NB4 (cell line): Measurements from ENCODE around the gene PPP1R12B.
"Not testable (repeated sequence)": the region's sequence is repeated elsewhere in the genome, so short reads cannot be mapped to it uniquely, and the experiment has no call there.

Experiments
- DNase-seq: peaks from one replicate; pipeline ENCODE4 v3.0.0; 2010; ENCODE audit warnings: low read depth
- H3K4me3 ChIP-seq: one replicate; pipeline ENCODE4 v1.5.1; 2011; ENCODE audit warnings: mild to moderate bottlenecking, low read depth, low read length, moderate library complexity
- MYC ChIP-seq: IDR thresholded peaks from 2 replicates; pipeline ENCODE4 v1.6.1; 2011; ENCODE audit warnings: low read depth, low read length
- POLR2A ChIP-seq: IDR thresholded peaks from 2 replicates; pipeline ENCODE4 v1.6.1; 2011; ENCODE audit warnings: mild to moderate bottlenecking; ENCODE audit not compliant: insufficient read length; ENCODE audit errors: extremely low read depth
- TF ChIP-seq, protein P1 (sequence below): IDR thresholded peaks from one replicate; pipeline ENCODE4 v1.5.1; 2012; ENCODE audit warnings: low read depth, low read length
- TF ChIP-seq, protein P2 (sequence below): IDR thresholded peaks from 2 replicates; pipeline ENCODE4 v1.6.1; 2011; ENCODE audit warnings: low read depth, low read length

Gene PPP1R12B

DNA sequence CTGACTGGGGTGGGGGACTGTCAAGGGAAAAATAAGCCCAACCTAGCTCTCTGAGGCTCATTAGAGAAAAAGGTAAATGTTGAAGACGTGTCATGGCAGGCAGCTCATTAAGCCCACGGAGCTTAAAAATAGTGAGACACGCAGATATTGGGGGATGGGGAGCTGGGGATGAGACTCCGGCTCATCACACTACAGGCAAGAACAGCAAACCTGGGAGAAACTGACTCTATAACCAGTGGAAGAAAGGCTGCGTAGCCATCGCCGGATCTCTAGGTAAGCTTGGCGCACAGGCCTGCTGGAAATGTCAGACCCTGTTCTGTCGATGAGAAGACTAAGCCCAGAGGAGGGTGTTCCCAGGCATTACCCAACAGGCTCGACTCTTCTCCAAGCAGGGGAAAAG lies 283.7 kb downstream of the PPP1R12B start:
- no peak for DNase-seq
- TF ChIP-seq, protein P1, sequence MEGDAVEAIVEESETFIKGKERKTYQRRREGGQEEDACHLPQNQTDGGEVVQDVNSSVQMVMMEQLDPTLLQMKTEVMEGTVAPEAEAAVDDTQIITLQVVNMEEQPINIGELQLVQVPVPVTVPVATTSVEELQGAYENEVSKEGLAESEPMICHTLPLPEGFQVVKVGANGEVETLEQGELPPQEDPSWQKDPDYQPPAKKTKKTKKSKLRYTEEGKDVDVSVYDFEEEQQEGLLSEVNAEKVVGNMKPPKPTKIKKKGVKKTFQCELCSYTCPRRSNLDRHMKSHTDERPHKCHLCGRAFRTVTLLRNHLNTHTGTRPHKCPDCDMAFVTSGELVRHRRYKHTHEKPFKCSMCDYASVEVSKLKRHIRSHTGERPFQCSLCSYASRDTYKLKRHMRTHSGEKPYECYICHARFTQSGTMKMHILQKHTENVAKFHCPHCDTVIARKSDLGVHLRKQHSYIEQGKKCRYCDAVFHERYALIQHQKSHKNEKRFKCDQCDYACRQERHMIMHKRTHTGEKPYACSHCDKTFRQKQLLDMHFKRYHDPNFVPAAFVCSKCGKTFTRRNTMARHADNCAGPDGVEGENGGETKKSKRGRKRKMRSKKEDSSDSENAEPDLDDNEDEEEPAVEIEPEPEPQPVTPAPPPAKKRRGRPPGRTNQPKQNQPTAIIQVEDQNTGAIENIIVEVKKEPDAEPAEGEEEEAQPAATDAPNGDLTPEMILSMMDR = no peak
- TF ChIP-seq, protein P2, sequence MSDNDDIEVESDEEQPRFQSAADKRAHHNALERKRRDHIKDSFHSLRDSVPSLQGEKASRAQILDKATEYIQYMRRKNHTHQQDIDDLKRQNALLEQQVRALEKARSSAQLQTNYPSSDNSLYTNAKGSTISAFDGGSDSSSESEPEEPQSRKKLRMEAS = no peak
- TF ChIP-seq MYC = no peak
- no peak for TF ChIP-seq POLR2A
- H3K4me3 ChIP-seq = no peak overlapping the region

DNA sequence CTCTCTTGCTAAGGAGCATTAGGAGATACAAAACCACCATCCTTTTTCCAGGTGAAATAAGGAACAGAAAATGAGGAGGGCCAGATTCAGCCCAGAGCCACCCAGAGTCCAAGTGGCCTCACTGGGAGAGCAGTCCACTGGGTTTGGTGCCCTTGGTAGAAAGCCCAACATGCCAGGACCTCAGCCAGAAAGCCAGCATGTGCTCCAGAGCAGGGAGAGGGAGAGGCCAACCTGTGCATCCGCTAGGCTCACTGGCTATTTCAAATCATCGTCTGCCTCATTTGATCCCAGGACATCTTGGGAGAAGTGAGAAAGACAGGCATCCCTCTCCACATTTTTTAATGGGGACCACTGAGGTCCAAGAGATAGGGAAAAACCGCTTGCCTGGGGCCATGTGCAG lies 287.7 kb downstream of the PPP1R12B start:
- not testable (repeated sequence) for H3K4me3 ChIP-seq, DNase-seq

DNA sequence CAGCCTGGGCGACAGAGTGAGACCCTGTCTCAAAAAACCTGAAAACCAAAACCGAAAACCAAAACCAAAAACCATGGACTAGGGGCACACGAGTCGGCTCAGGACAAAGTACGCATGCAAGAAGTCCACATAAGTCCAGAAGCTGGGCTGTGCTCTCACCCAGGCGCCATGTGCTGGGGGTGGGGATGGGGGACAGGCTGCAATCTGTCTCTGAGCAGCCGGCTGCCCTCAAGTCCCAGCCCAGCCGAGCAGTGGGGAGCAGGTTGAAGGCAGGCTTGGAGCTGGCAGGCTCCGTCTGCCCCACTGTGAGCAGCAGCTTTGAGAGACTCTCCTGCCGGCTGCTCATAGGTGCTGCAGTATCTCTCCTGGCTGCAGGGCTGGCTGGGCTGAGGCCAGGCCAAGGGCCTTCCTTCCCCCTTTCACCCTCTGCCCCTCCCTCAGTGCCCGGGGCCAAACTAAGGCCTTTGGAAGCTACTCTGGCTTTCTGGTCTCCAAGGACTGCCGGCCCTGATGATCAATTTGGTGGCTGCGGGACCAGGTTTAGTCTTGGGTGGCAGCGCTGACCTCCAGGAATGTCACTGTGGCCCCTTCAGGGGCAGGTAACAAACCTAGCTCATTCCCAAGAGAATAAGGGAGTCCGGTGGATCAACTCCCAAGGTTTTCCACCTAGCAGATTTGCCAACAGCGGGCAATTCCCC lies 289.0 kb downstream of the PPP1R12B start:
- H3K4me3 ChIP-seq, DNase-seq: not testable (repeated sequence)

DNA sequence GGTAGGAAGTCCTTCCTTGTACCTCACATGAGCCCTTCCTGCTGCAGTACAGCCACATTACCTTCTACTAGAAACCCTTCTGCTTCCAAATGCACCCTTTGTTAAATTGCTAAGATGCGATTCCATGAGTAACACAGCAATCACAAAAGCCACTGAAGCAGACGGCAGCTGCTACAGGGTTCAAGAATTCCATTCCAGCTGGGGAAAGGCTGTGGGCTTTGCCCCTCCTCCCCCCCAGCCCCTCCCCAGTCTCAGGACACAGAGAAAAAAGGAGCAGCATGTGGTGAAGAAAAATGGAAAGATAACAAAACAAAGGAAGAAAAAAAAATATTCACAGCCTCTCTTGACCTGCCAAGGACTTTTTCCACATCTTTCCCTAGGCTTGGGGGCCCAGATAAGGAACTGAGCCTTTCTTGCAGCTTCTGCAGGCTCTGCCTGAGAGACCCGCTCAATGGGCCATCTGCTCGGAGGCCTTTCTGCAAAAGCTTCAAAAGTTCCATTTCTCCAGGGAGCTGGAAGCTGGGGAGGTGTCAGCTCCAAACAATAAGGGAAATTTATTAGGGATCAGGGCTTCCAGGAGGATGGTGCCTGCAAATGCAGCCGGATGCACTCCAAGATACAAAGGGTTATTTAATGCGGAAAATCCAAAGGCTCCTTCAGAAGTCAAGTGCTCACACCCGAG lies 289.7 kb downstream of the PPP1R12B start:
- no peak for DNase-seq
- TF ChIP-seq POLR2A (no peak), MYC (no peak)
- TF ChIP-seq, protein P1 = no peak
- TF ChIP-seq, protein P2 = no peak
- H3K4me3 ChIP-seq = no peak overlapping the region

DNA sequence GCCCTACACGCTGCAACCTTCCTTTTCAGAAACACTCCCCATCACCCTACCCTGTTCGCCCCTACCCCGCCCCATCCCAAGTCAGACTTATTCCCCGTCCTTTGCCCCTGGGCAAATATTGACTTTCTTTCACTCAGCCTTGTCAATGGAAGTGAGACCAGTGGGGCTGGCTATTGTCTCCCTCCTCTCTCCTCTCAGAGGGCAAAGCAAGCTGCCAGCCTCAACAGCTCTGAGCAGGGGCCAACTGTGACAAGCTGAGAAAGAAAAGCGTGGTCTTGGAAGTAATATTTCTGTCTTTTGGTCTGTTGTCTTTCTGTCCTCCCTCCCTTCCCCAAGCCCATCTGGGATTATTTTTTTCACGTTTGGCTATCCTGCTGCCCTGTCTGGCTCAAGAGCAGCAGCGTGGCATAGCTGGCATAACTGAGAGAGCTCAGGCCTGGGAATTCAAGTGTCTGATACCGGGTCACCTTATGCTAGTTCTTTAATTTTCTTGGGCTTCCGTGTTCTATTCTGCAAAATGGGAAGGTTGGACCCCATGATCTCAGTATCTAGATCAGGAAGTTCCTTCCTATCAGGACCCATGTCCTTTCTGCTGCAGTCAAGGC lies 290.3 kb downstream of the PPP1R12B start:
- H3K4me3 ChIP-seq, DNase-seq: not testable (repeated sequence)

DNA sequence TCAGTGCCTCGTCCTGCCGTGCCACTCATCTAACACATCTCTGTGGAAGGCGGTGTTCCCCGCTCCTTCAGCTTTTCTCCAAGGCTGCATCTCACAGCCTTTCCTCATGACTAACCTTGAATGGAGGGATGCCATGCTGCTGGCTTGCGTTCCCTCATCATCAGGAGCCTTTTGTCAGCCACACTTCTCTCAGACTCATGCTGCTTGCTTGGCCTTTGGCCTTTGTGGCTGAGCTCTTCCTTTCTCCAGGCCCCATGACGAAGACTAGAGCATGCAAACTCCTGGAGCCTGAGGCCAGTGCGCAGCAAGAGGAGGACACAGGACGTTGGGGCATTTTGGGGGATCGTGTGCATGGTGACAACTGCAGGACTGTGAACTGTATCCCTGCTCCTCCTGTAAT lies 291.0 kb downstream of the PPP1R12B start:
- no peak overlapping the region for H3K4me3 ChIP-seq
- no peak for DNase-seq
- TF ChIP-seq POLR2A (no peak), MYC (no peak)
- TF ChIP-seq, protein P2 = no peak
- TF ChIP-seq, protein P1 = no peak

DNA sequence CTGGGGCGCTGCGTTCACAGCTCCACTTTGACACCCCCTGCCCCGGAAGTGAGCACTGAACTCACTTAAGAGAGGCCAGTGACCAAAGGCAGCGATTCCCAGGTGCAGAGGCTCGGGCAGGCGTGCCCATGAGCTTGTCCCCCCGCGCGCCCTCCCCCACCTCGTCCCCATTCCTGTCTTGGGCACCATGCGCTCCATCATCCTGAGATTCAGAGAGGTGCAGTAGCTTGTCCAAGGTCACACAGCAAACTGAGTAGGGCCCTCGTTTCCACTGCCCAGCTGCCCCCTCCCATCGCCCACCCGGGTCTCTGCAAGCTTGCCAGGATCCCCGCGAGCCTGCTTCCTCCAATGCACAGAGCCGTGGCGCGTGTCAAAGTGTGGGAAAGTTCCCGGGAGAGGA lies 293.7 kb downstream of the PPP1R12B start:
- DNase-seq = no peak
- no peak overlapping the region for H3K4me3 ChIP-seq
- TF ChIP-seq, protein P2 = no peak
- TF ChIP-seq MYC (no peak), POLR2A (no peak)
- TF ChIP-seq, protein P1 = no peak
